Thymus (tissue), 11 donors: ENCODE results near the gene F3. TPM values are rescaled to one million over a fixed set of nuclear protein-coding genes. Genes with fewer than 3 reads are reported as not detected.
"Not testable (repeated sequence)": the region's sequence is repeated elsewhere in the genome, so short reads cannot be mapped to it uniquely, and the experiment has no call there.

Experiments
- DNase-seq, 9 donors: peaks; one replicate each; pipeline ENCODE4 v3.0.0-alpha.2; 2013; ENCODE audit warnings: low spot score in 9 of 9, low read depth in 6 of 9, missing footprints in 1 of 9
- H3K27ac ChIP-seq, 2 donors: one replicate each; pipeline ENCODE4 v1.5.1; 2013; ENCODE audit warnings: control low read depth in 1 of 2, low read depth in 1 of 2, low read length in 1 of 2, mild to moderate bottlenecking in 1 of 2, moderate library complexity in 1 of 2
- H3K27me3 ChIP-seq, 2 donors: one replicate each; pipeline ENCODE4 v1.5.1; 2013; ENCODE audit warnings: low read length in 1 of 2; ENCODE audit not compliant: control insufficient read depth in 2 of 2, insufficient read depth in 1 of 2
- H3K36me3 ChIP-seq, 2 donors: one replicate each; pipeline ENCODE4 v1.5.1; 2013; ENCODE audit warnings: low read length in 1 of 2, mild to moderate bottlenecking in 1 of 2, moderate library complexity in 1 of 2; ENCODE audit not compliant: control insufficient read depth in 2 of 2, insufficient read depth in 2 of 2
- H3K4me1 ChIP-seq, 2 donors: one replicate each; pipeline ENCODE4 v1.5.1; 2013; ENCODE audit warnings: low read length in 2 of 2; ENCODE audit not compliant: control insufficient read depth in 2 of 2, insufficient read depth in 2 of 2
- H3K4me3 ChIP-seq, 2 donors: one replicate each; pipeline ENCODE4 v1.5.1; 2013; ENCODE audit warnings: low read length in 2 of 2, control low read depth in 1 of 2, mild to moderate bottlenecking in 1 of 2
- H3K9me3 ChIP-seq, 2 donors: one replicate each; pipeline ENCODE4 v1.5.1; 2013; ENCODE audit warnings: low read length in 1 of 2, mild to moderate bottlenecking in 1 of 2; ENCODE audit not compliant: control insufficient read depth in 2 of 2, insufficient read depth in 1 of 2
- WGBS: extraction: QIAGEN DNeasy Blood & Tissue Kit; methylation state at CpG from one replicate; pipeline ENCODE4 v1.1.7; 2013; 5-methylcytosine and 5-hydroxymethylcytosine counted together
- polyA plus RNA-seq: library from polyadenylated mRNA; stranded (reverse); fragments of 200-250 nt; gene quantifications from one replicate; pipeline ENCODE4 v1.2.3, GENCODE V29; 2013
- total RNA-seq: library from RNA; stranded (reverse); fragments of 120-200 nt; gene quantifications from one replicate; pipeline ENCODE4 v1.2.4, GENCODE V29; 2013
- donor health status: healthy.

Gene F3
- total and polyA plus RNA-seq, 2 donors: 0.61 to 141 TPM

DNA sequence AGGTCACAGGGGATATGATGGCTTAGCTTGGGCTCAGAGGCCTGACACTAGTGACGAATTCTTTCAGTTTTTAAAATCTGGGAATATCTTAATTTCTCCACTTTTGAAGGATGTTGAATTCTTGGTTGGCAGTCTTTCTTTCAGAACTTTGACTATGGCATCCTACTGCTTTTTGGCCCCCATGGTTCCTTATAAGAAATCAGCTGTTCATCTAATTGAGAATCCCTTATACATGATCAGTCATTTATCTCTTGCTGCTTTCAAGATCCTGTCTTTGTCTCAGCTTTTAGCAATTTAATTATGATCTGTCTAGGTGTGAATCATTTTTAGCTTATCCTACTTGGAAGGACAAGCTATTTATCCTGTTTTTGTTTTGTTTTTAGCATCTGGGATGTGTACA is 31.2 kb upstream of the F3 start:
- H3K4me3 ChIP-seq: no peak overlapping the region
- no peak for DNase-seq
- no peak overlapping the region for H3K27ac ChIP-seq
- H3K9me3 ChIP-seq: no peaks in the 10 kb centered on the region
- WGBS: 100% methylated on average over 1 of the region's 1 CpG
- H3K27me3 ChIP-seq: no peaks in the 10 kb centered on the region
- H3K4me1 ChIP-seq: no peaks in the 10 kb centered on the region
- no peaks in the 10 kb centered on the region for H3K36me3 ChIP-seq

GRCh38 chr1:94570965-94571364 is 29.4 kb upstream of the F3 start:
- not testable (repeated sequence) for H3K9me3 ChIP-seq, H3K4me1 ChIP-seq, H3K36me3 ChIP-seq, H3K4me3 ChIP-seq, DNase-seq, H3K27ac ChIP-seq, H3K27me3 ChIP-seq
- WGBS: 97% methylated on average over 9 of the region's 9 CpGs

DNA sequence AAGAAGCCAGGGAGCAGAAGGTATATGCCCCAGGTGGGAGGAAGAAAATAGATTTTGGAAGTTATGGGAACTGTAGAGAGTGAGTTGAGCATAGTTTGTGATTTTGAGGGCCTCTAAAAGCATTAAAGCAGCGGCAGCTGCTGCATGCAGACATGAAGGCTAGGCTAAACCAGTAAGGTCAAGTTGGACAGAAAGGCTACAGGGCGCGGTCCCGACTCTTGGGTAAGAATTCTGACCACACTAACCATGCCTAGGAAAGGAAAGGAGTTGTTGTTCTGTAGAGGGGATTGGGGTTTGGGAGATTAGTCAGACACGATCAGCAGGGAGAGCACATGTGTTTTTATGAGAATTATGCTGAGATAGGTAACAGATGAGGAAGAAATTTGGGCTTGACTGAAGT is 27.2 kb upstream of the F3 start:
- not testable (repeated sequence) for H3K27me3 ChIP-seq, H3K4me3 ChIP-seq, H3K4me1 ChIP-seq, H3K9me3 ChIP-seq, H3K27ac ChIP-seq, DNase-seq, H3K36me3 ChIP-seq
- 78% methylated on average over 5 of the region's 5 CpGs for WGBS

- not testable (repeated sequence) for DNase-seq, H3K27me3 ChIP-seq, H3K4me1 ChIP-seq, H3K9me3 ChIP-seq, H3K27ac ChIP-seq, H3K36me3 ChIP-seq, H3K4me3 ChIP-seq
- WGBS: 97% methylated on average over 2 of the region's 2 CpGs
Observed at GRCh38 chr1:94567975-94568607, 26.5 kb upstream of the F3 start.

DNA sequence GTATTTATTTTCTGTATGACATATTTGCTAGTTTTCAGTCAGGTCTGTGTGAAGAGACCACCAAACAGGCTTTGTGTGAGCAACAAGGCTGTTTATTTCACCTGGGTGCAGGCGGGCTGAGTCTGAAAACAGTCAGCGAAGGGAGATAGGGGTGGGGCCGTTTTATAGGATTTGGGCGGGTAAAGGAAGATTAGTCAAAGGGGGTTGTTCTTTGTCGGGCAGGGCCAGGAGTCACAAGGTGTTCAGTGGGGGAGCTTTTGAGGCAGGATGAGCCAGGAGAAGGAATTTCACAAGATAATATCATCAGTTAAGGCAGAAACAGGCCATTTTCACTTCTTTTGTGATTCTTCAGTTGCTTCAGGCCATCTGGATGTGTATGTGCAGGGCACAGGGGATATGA is 24.9 kb upstream of the F3 start:
- H3K9me3 ChIP-seq, H3K27me3 ChIP-seq, H3K4me3 ChIP-seq, H3K4me1 ChIP-seq, H3K36me3 ChIP-seq, DNase-seq: not testable (repeated sequence)
- H3K27ac ChIP-seq: peak overlapping the region in 1 of 2 donors; percentile 18
- 78% methylated on average over 5 of the region's 5 CpGs for WGBS

DNA sequence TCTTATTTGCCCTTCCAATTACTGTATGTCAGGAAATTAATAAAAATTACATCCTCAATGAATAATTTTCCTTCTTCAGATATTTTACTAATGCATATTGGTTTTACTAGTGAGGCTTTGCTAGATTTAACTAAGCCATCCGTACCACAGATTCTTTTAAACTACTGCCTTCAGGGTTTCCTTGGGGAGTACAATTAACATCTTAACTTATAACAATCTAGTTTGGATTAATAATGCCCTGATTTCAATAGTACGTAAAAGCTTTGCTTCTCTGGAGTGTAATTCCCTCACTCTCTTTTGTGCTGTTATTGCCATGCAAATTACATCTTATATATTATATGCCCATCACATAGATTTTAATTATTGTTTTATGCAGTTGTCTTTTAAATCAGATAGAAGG is 24.3 kb upstream of the F3 start:
- no peak for DNase-seq
- Histone ChIP-seq H3K36me3 (no peaks in the 10 kb centered on the region), H3K4me3 (no peak overlapping the region), H3K9me3 (no peaks in the 10 kb centered on the region), H3K4me1 (no peaks in the 10 kb centered on the region), H3K27me3 (no peaks in the 10 kb centered on the region), H3K27ac (no peak overlapping the region)
- WGBS: 97% methylated on average over 2 of the region's 2 CpGs

GRCh38 chr1:94562519-94563260 is 21.1 kb upstream of the F3 start:
- 95% methylated on average over 12 of the region's 12 CpGs for WGBS
- no peaks in the 10 kb centered on the region for H3K4me1 ChIP-seq
- H3K36me3 ChIP-seq: no peaks in the 10 kb centered on the region
- no peak overlapping the region for H3K27ac ChIP-seq
- H3K4me3 ChIP-seq: no peak overlapping the region
- no peaks in the 10 kb centered on the region for H3K27me3 ChIP-seq
- DNase-seq: no peak
- no peaks in the 10 kb centered on the region for H3K9me3 ChIP-seq

DNA sequence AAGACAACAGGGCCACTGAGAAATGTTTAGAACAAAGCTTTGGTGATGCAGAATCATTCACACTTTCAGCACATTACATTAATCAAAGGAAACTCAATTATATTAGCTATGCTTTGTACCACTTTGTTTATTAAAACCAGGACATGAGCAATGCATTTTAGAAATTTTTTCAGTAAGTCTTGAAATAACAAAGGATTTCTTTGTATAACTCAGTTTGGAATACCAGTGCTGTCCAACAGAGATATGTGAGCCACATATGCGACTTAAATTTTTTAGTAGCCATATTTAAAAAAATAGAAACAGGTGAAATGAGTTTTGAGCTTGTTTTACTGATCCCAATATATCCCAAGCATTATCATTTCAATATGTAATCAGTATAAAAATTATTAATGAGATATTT is 18.8 kb upstream of the F3 start:
- no peak for DNase-seq
- Histone ChIP-seq H3K27ac (no peak overlapping the region), H3K4me1 (no peaks in the 10 kb centered on the region), H3K4me3 (no peak overlapping the region), H3K9me3 (no peaks in the 10 kb centered on the region), H3K36me3 (no peaks in the 10 kb centered on the region), H3K27me3 (no peaks in the 10 kb centered on the region)
- 93% methylated on average over 1 of the region's 1 CpG for WGBS

DNA sequence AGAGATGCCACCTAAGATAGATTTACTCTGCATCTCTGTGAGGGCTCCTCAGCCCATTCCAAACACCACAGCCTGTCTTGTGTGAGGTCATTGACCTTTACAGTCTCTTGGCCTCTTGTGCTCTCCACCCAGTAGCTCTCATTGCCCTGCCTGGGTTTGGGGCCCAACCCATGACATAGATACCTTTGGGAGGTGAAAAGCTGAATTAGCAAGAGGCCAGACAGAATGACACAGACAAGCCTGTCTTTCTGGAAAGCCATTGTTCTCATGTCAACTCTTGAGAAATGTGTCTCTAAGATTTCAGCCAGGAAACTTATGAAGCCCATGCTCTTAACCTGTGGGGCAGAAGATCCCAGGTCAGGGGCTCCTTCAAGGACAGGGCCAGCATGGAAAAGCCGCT is 18.4 kb upstream of the F3 start:
- no peaks in the 10 kb centered on the region for H3K27me3 ChIP-seq
- DNase-seq: no peak
- H3K4me3 ChIP-seq: no peak overlapping the region
- no peaks in the 10 kb centered on the region for H3K36me3 ChIP-seq
- H3K9me3 ChIP-seq: no peaks in the 10 kb centered on the region
- H3K4me1 ChIP-seq: no peaks in the 10 kb centered on the region
- 100% methylated on average over 1 of the region's 1 CpG for WGBS
- H3K27ac ChIP-seq: no peak overlapping the region
